ENCODE results near the gene FNDC3B. TPM values are rescaled to one million over a fixed set of nuclear protein-coding genes. Genes with fewer than 3 reads are reported as not detected.

The FNDC3B gene
- total and polyA plus RNA-seq, 2 donors = 11.0 to 11.9 TPM

DNA sequence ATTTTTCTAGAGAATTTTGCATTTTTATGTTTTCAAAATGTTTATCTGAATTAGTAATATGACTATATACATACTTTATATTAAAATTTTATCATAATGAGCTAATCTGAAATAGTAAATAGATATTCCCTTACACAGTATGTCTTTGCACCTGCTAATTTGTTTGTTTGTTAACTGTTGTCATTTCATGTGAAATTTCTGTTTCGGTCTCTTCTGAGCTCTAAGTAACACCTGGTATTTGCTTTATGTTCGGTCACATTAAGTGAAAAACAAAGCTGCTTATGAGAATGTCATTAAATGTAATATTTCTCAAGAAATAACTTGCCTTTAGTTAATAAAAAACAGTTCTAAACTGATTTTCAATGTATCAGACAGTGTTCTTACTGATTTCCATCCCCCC is 61.1 kb downstream of the FNDC3B start:
- Histone ChIP-seq H3K27ac (ENCODE audit: low read depth in 1 of 2, low read length in 1 of 2) (peak overlapping the region in 1 of 2 donors; percentile 85), H3K4me3 (ENCODE audit: low read length in 2 of 2) (no peak overlapping the region), H3K27me3 (ENCODE audit: control insufficient read depth in 2 of 2, insufficient read depth in 1 of 2, low read length in 1 of 2) (no peaks in the 10 kb centered on the region), H3K36me3 (ENCODE audit: control insufficient read depth in 2 of 2, insufficient read depth in 2 of 2, low read length in 1 of 2) (no peaks in the 10 kb centered on the region), H3K4me1 (ENCODE audit: control insufficient read depth in 2 of 2, insufficient read depth in 2 of 2, low read length in 2 of 2) (peaks cover 16 to 32% of the 10 kb centered on the region in 2 donors), H3K9me3 (ENCODE audit: control insufficient read depth in 2 of 2, insufficient read depth in 1 of 2, low read length in 1 of 2) (no peaks in the 10 kb centered on the region)
- peak in 1 of 9 donors; percentile 44 for DNase-seq (ENCODE audit: low read depth in 6 of 9, low spot score in 9 of 9)
- 56% methylated on average over 2 of the region's 2 CpGs for WGBS

DNA sequence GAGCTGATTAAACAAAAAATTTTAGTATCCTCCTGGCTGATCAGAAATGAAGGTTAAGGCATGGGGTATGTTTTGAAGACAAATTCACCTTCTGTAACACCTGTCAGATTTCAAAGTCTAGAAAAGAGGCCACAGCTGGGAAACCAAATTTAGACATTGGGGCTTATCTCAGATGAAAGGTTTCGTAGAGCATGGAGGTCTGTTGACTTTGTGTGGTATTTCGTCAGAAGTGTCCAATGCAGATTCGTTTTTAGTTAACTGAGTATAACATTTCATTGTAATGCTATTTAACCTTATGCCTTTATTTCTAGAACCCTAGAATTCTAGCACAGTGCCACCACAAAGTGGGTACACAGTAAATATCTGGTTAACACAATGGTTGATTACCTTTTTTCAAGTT is 61.7 kb downstream of the FNDC3B start:
- H3K36me3 ChIP-seq (ENCODE audit: control insufficient read depth in 2 of 2, insufficient read depth in 2 of 2, low read length in 1 of 2) = no peaks in the 10 kb centered on the region
- no peaks in the 10 kb centered on the region for H3K9me3 ChIP-seq (ENCODE audit: control insufficient read depth in 2 of 2, insufficient read depth in 1 of 2, low read length in 1 of 2)
- no peak overlapping the region for H3K4me3 ChIP-seq (ENCODE audit: low read length in 2 of 2)
- 11% methylated on average over 3 of the region's 3 CpGs for WGBS
- H3K4me1 ChIP-seq (ENCODE audit: control insufficient read depth in 2 of 2, insufficient read depth in 2 of 2, low read length in 2 of 2) = peaks cover 17 to 33% of the 10 kb centered on the region in 2 donors
- peak overlapping the region in 1 of 2 donors; percentile 85 for H3K27ac ChIP-seq (ENCODE audit: low read depth in 1 of 2, low read length in 1 of 2)
- DNase-seq (ENCODE audit: low read depth in 6 of 9, low spot score in 9 of 9) = peak in 8 of 9 donors; percentile 33 to 88 (median 70)
- H3K27me3 ChIP-seq (ENCODE audit: control insufficient read depth in 2 of 2, insufficient read depth in 1 of 2, low read length in 1 of 2) = no peaks in the 10 kb centered on the region

DNA sequence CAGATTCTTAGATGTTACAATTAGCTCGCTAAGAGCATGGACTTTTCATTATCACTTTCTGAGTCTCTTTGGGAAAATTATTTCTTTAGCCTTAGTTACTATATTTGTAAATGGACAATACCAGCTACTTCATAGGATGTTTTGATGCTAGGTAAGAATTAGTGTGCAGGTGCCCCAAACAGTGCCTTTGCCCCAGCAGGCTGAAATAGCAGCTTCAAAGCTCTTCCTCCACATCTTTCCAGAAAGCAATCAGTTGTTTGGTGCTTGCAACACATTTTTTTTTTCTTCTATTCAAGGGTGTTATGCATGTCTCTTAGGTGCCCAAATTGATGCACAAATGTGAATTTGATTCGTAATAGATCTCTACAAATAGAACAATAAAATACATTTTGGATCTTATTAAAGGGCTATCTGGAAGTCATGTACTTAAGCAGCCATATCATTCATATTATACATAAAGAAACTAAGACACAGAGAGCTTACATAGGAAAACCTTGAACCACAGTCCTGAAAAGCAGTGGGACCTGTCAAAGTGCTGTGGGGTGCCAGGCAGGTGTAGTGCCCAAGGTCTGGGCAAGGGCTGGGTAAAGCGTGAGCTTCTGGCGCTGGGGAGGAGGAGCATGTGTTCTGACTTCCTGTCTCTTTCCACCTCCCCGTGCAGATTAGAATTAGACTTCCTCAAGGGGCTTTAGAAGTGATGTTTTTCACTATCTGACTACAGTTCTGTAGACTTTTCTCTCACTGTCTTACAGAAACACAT is 62.9 kb downstream of the FNDC3B start:
- Histone ChIP-seq H3K4me1 (ENCODE audit: control insufficient read depth in 2 of 2, insufficient read depth in 2 of 2, low read length in 2 of 2) (peaks cover 28 to 43% of the 10 kb centered on the region in 2 donors), H3K9me3 (ENCODE audit: control insufficient read depth in 2 of 2, insufficient read depth in 1 of 2, low read length in 1 of 2) (no peaks in the 10 kb centered on the region), H3K4me3 (ENCODE audit: low read length in 2 of 2) (peak overlapping the region in 1 of 2 donors; percentile 4), H3K36me3 (ENCODE audit: control insufficient read depth in 2 of 2, insufficient read depth in 2 of 2, low read length in 1 of 2) (no peaks in the 10 kb centered on the region), H3K27me3 (ENCODE audit: control insufficient read depth in 2 of 2, insufficient read depth in 1 of 2, low read length in 1 of 2) (no peaks in the 10 kb centered on the region), H3K27ac (ENCODE audit: low read depth in 1 of 2, low read length in 1 of 2) (peak overlapping the region; percentile 85)
- DNase-seq (ENCODE audit: low read depth in 6 of 9, low spot score in 9 of 9) = peak in 8 of 9 donors; percentile 41 to 88 (median 74)
- WGBS = 37% methylated on average over 5 of the region's 5 CpGs

DNA sequence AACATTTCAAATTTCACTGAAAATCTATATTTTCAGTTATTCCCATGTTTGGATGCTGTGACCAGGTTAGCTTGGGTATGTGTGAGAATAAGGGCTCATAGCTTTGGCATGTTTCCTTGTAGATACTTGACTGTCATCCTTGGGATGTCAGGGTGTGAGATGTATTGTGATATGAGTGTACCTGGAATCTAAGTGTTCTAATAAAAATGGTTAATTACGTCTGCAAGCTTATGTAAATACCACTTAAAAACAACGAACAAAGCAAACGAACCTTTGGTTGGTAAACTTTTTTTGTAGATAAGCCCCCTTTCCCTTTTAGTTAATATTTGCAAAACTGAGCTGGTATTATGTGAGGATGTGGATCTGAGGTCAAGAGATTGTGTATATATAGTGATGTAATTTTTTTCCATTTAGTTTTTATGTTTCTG is 63.5 kb downstream of the FNDC3B start:
- WGBS = 94% methylated on average over 3 of the region's 3 CpGs
- Histone ChIP-seq H3K4me1 (ENCODE audit: control insufficient read depth in 2 of 2, insufficient read depth in 2 of 2, low read length in 2 of 2) (peaks cover 34 to 49% of the 10 kb centered on the region in 2 donors), H3K36me3 (ENCODE audit: control insufficient read depth in 2 of 2, insufficient read depth in 2 of 2, low read length in 1 of 2) (no peaks in the 10 kb centered on the region), H3K9me3 (ENCODE audit: control insufficient read depth in 2 of 2, insufficient read depth in 1 of 2, low read length in 1 of 2) (no peaks in the 10 kb centered on the region), H3K27ac (ENCODE audit: low read depth in 1 of 2, low read length in 1 of 2) (peak overlapping the region; percentile 85), H3K4me3 (ENCODE audit: low read length in 2 of 2) (peak overlapping the region in 1 of 2 donors; percentile 4), H3K27me3 (ENCODE audit: control insufficient read depth in 2 of 2, insufficient read depth in 1 of 2, low read length in 1 of 2) (no peaks in the 10 kb centered on the region)
- DNase-seq (ENCODE audit: low read depth in 6 of 9, low spot score in 9 of 9) = no peak

DNA sequence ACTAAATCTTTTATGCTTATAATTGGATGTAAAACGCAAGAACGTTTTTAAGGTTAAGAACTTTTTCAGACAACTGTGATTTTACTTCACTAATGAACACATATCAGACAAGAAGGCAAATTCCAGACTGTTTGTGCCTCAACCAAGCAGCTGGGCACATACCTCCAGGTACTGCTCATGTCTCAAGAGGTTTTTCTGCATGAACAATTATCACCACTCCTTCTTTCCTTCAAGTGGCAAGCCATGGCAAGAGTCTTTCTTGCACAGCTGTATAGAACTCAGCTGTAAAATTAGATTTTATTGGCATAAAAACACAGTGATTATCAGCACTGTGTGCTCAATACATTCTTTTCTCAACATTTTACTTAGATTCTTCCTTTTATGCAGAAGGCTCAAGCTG is 64.3 kb downstream of the FNDC3B start:
- WGBS = 94% methylated on average over 2 of the region's 2 CpGs
- Histone ChIP-seq H3K27me3 (ENCODE audit: control insufficient read depth in 2 of 2, insufficient read depth in 1 of 2, low read length in 1 of 2) (no peaks in the 10 kb centered on the region), H3K4me1 (ENCODE audit: control insufficient read depth in 2 of 2, insufficient read depth in 2 of 2, low read length in 2 of 2) (peaks cover 43 to 55% of the 10 kb centered on the region in 2 donors), H3K36me3 (ENCODE audit: control insufficient read depth in 2 of 2, insufficient read depth in 2 of 2, low read length in 1 of 2) (no peaks in the 10 kb centered on the region), H3K27ac (ENCODE audit: low read depth in 1 of 2, low read length in 1 of 2) (peak overlapping the region; percentile 4 to 85), H3K4me3 (ENCODE audit: low read length in 2 of 2) (no peak overlapping the region), H3K9me3 (ENCODE audit: control insufficient read depth in 2 of 2, insufficient read depth in 1 of 2, low read length in 1 of 2) (no peaks in the 10 kb centered on the region)
- no peak for DNase-seq (ENCODE audit: low read depth in 6 of 9, low spot score in 9 of 9)

DNA sequence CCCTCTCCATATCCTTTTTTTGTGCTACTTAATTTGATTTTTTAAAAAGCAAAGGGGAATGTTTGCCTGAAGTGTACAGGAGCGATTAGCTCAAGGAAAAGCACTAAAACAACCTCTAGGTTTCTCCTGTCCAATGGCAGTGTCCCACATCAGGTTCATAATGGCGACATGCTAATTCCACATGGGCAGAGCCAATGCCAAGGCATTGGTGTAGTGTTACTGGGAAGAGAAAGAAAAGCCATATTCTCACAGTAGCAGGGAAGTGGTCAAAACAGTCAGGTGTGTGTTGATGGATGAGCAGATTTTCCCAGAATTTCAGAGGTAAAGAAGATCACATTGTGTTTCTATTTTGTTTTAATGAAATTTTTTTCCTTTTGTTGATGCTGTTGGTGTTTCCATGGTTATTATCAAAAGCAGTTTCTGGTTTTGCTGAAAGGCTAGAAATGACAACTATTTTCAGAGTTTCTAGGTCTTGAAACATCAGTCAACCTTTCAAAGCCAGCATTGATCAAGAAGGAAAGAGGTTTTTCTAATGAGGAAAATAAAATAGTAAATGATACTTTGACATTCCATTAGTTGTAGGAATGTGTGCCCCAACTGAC is 65.2 kb downstream of the FNDC3B start:
- no peak overlapping the region for H3K4me3 ChIP-seq (ENCODE audit: low read length in 2 of 2)
- peak overlapping the region in 1 of 2 donors; percentile 5 for H3K27ac ChIP-seq (ENCODE audit: low read depth in 1 of 2, low read length in 1 of 2)
- H3K4me1 ChIP-seq (ENCODE audit: control insufficient read depth in 2 of 2, insufficient read depth in 2 of 2, low read length in 2 of 2) = peaks cover 41 to 51% of the 10 kb centered on the region in 2 donors
- 96% methylated on average over 2 of the region's 2 CpGs for WGBS
- no peaks in the 10 kb centered on the region for H3K9me3 ChIP-seq (ENCODE audit: control insufficient read depth in 2 of 2, insufficient read depth in 1 of 2, low read length in 1 of 2)
- DNase-seq (ENCODE audit: low read depth in 6 of 9, low spot score in 9 of 9) = no peak
- H3K27me3 ChIP-seq (ENCODE audit: control insufficient read depth in 2 of 2, insufficient read depth in 1 of 2, low read length in 1 of 2) = no peaks in the 10 kb centered on the region
- no peaks in the 10 kb centered on the region for H3K36me3 ChIP-seq (ENCODE audit: control insufficient read depth in 2 of 2, insufficient read depth in 2 of 2, low read length in 1 of 2)

DNA sequence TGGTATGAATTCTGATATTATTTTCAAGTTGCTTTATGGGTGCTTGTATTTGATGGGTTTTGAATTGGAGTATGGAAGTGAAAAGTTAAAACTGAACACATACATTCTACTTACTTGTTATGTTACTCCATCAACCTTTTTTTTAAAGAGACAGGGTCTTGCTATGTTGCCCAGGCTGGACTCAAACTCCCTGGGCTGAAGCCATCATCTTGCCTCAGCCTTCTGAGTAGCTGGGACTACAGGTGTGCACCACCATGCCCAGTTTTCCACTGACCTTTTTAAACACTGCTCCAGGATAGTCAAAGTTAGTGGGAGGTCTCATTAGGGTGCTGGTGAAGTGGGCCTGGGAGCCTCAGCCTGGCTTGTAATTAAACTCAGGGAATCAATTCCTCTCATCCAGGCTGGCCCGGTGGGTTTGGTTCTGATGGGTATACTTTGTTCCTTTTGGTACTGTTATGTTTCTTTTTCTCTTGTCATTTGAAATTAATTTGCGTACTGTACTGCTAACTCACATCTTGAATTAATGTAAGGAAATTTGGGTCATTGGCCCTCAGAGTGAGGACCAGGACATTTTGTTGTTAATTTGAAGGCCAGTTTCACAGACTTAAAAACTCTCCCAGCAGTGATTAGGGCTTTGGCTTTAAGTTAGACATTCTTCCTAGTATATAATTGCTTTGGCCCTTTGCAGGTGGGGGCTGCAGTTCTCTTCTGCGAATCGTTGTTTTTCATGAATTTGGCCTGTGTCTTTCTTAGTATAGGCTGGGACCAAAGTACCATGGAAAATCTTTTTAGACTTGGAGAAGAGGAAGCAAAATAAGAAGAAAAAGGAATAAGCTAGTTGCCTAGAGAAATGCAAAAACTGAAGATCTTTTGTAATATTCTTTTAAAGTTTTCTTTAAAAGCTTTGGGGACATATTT is 66.9 kb downstream of the FNDC3B start:
- Histone ChIP-seq H3K4me3 (ENCODE audit: low read length in 2 of 2) (no peak overlapping the region), H3K27me3 (ENCODE audit: control insufficient read depth in 2 of 2, insufficient read depth in 1 of 2, low read length in 1 of 2) (no peaks in the 10 kb centered on the region), H3K4me1 (ENCODE audit: control insufficient read depth in 2 of 2, insufficient read depth in 2 of 2, low read length in 2 of 2) (peaks cover 41 to 48% of the 10 kb centered on the region in 2 donors), H3K9me3 (ENCODE audit: control insufficient read depth in 2 of 2, insufficient read depth in 1 of 2, low read length in 1 of 2) (no peaks in the 10 kb centered on the region), H3K36me3 (ENCODE audit: control insufficient read depth in 2 of 2, insufficient read depth in 2 of 2, low read length in 1 of 2) (no peaks in the 10 kb centered on the region), H3K27ac (ENCODE audit: low read depth in 1 of 2, low read length in 1 of 2) (peak overlapping the region in 1 of 2 donors; percentile 56)
- no peak for DNase-seq (ENCODE audit: low read depth in 6 of 9, low spot score in 9 of 9)
- 85% methylated on average over 4 of the region's 4 CpGs for WGBS

DNA sequence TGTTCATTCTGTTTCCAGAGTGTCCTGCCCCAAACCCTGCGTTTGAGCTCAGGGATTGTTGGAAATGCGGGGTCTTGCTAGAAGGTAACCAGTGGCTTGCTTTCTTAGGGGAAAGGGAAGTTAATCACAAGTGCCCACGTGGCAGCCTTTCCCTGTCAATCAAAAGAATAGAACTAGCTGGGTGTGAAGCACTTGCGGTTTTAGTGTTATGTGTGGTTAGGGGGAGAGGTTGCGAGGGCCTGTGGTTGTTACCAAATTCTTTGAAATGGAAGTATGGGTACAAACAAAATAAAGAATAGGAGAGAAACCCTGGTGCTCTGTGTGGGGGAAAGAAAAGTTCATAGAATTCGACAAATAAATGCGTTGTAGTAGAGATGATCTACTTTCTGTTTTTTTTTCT is 67.6 kb downstream of the FNDC3B start:
- peaks cover 41 to 45% of the 10 kb centered on the region in 2 donors for H3K4me1 ChIP-seq (ENCODE audit: control insufficient read depth in 2 of 2, insufficient read depth in 2 of 2, low read length in 2 of 2)
- peak overlapping the region in 1 of 2 donors; percentile 71 for H3K27ac ChIP-seq (ENCODE audit: low read depth in 1 of 2, low read length in 1 of 2)
- peak in 8 of 9 donors; percentile 55 to 93 (median 78) for DNase-seq (ENCODE audit: low read depth in 6 of 9, low spot score in 9 of 9)
- H3K4me3 ChIP-seq (ENCODE audit: low read length in 2 of 2) = peak overlapping the region in 1 of 2 donors; percentile 30
- no peaks in the 10 kb centered on the region for H3K36me3 ChIP-seq (ENCODE audit: control insufficient read depth in 2 of 2, insufficient read depth in 2 of 2, low read length in 1 of 2)
- H3K9me3 ChIP-seq (ENCODE audit: control insufficient read depth in 2 of 2, insufficient read depth in 1 of 2, low read length in 1 of 2) = no peaks in the 10 kb centered on the region
- WGBS = 6% methylated on average over 7 of the region's 7 CpGs
- H3K27me3 ChIP-seq (ENCODE audit: control insufficient read depth in 2 of 2, insufficient read depth in 1 of 2, low read length in 1 of 2) = no peaks in the 10 kb centered on the region

Measured in thymus (tissue), 11 donors.